Germinal center (tissue), 1 donor: ENCODE data around the gene GJA9.
"Not testable (repeated sequence)": the region's sequence is repeated elsewhere in the genome, so short reads cannot be mapped to it uniquely, and the experiment has no call there.

Experiments used
- DNase-seq: peaks from one replicate; pipeline ENCODE4 v3.0.0; 2012; ENCODE audit warnings: mixed read lengths, low spot score

The GJA9 gene

DNA sequence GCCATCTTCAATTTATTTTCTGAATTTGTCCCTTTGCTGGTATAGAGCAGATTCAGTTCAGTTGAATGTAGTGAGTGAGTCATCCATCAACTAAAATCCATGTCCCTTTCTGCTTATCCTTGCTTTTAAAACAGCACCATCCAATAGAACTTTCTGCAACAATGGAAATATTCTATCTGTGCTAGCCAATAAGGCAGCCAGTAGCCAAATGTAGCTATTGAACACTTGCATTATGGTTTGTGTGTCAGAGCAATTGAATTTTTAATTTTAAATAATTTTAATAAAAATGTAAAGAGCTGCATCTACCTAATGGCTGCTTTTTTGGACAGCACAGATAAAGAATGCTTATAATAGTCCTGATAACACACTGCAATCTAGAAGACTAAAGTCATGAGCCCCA lies at the start of gene GJA9:
GJA9 (minus strand) TSS at position 101 of the 400 bp plus-strand sequence. CDS start 5,489 bp downstream, outside the sequence.
- no peak for DNase-seq

DNA sequence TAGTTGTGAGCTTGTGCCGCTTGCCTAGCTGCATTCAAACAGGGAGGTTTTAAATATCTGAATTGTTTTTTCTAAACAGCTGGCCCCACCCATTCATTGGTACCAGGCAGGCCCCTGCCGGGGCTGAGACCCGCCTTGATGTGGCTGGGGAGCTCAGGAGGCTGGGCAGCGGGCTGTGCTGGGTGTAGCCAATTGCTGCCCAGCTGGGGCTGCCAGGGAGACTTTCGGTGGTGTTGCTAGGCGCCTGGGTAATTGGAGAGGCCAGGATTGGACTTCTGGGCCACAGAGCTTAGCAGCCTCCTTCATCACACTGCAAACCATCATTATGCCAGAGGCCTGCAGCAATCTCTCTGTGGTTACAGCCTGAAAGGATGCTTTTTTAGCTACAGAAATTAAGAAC lies 48.1 kb upstream of the GJA9 start:
- DNase-seq = no peak

- no peak for DNase-seq
Measured at GRCh38 chr1:38929054-38929453, 47.7 kb upstream of the GJA9 start.

DNA sequence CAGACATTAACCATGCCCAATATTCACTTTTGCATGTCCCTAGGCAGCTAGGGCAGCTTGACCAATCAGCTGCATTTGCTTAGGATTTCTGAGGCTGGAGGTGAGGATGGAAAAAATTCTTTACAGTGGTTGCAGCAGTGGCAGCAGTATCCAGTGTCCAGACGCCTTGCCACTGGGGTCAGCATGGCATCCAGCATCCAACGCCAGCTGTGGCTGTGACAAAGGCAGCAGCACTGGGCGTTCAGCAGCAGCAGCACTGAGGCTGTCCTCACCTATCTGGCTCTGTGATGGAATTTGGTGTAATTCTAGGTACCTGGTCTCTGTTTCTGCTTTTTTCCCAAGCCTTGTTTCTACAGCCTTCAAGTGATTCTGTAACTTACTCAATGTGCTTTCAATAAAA lies 44.7 kb upstream of the GJA9 start:
- no peak for DNase-seq

GRCh38 chr1:38925391-38925790 lies 44.0 kb upstream of the GJA9 start:
- DNase-seq = no peak

- DNase-seq = no peak
Measured at GRCh38 chr1:38923607-38924006, 42.2 kb upstream of the GJA9 start.

DNA sequence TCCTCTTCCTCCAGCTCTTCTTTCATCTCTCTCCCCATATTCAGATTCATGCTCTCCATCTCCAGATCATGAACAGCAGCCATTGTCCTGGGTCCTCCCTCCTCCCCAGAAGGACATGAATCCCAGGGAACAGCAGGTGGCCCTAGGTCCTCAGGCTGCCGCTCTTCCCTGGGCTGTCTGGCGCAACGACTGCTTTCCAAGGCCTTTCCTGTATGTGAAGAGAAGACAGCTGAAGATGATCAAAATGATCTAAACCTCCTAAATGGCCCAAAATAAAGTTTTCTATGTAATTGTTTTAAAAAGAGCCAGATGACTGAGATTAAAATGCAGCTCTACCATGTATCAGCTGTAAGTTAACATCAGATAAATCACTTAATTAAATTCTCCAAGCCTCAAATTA lies 37.7 kb upstream of the GJA9 start:
- no peak for DNase-seq

GRCh38 chr1:38918568-38918967 lies 37.2 kb upstream of the GJA9 start:
- DNase-seq = no peak

- DNase-seq = no peak
Measured at GRCh38 chr1:38917772-38918171, 36.4 kb upstream of the GJA9 start.

DNA sequence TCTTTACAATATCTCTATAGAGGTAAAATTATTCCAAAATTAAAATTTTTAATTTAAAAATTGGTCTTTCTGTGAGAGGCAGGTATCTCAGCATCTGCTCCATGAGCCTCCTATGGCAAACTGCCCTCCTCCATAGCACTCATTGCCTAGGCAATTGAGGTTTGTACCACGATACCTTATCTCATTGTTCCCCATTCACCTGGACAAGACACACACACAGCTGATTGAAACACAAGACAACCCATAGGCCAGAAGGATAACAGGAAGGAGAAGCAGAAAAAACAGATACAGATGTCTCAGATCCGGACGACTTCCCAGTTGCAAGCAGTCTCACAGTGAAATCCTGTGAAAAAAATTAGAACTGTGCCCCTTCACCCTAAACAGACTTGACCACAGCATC lies 36.0 kb upstream of the GJA9 start:
- DNase-seq = no peak

- no peak for DNase-seq
Measured at GRCh38 chr1:38915352-38915948, 34.1 kb upstream of the GJA9 start.

GRCh38 chr1:38914908-38915307 lies 33.5 kb upstream of the GJA9 start:
- DNase-seq = not testable (repeated sequence)

DNA sequence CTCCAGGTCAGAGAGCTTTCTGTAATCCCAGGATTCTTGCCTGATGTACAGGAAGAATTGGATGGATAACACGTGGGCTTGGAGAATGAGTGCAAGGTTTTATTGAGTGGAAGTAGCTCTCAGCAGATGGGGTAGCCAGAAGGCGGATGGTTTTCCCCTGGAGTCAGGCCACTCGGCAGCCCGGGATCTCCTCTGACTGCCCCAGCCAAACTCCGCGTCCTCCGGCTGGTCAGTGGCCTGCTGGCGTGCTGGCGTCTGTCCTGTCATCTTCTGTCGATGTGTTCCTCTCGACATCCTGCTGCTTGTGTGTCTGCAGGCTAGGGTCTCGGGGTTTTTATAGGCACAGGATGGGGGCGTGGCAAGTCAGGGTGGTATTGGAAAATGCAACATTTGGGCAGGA lies 27.4 kb upstream of the GJA9 start:
- DNase-seq = no peak

DNA sequence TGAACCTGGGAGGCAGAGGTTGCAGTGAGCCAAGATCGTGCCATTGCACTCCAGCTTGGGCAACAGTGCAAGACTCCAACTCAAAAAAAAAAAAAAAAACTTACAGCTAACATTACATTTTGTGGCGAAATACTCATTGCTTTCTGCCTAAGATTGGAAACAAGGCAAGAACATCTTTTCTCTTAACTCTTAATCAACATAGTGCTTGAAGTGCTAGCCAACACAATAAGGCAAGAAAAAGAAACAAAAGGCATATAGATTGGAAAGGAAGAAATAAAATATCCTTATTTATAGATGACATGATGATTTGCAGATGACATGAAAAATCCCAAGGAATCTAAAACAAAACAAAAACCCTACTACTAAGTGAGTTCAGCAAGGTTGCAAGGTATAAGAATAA lies 24.6 kb upstream of the GJA9 start:
- no peak for DNase-seq

DNA sequence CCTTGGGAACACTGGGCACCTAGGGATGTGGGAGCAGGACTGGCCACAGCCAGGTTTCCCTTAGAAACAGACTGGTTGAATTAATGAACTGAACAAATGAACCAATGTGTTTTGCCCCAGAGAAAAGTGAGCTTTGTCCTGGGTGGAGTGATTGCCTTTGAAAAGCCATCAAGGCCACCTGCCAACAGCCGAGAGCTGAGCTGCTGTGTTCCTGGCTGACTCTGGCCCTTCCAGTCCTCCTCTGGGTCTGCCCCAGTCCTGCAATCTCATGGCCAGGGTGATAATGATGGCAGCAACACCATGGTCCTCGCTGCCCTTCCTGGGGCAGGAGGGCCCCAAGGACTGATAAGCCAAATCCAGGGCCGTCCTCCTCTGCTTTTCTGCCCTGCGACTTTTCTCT lies 18.2 kb upstream of the GJA9 start:
- no peak for DNase-seq

- no peak for DNase-seq
Measured at GRCh38 chr1:38898653-38899230, 17.4 kb upstream of the GJA9 start.

GRCh38 chr1:38896169-38896568 lies 14.8 kb upstream of the GJA9 start:
- no peak for DNase-seq

- DNase-seq = no peak
Measured at GRCh38 chr1:38892976-38893375, 11.6 kb upstream of the GJA9 start.

GRCh38 chr1:38891753-38892152 lies 10.4 kb upstream of the GJA9 start:
- no peak for DNase-seq

DNA sequence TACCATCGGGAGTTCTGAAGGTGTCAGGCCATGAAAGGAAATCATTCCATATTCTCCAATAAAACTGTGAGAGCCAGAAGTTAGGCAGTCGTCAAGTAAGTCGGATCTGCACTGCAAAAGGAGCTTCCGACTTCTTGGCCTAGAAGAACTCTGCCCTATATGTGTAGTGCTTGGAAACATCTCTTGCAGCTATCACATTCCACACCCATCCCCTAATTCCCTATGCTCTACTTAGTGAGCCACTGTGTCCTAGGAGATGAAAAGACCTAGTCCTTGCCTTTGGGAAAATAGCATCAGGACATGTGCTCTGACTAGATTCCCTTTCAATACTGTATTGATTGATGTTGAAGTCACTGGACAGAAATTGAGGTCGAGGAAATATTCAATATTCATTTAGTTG lies 8.2 kb upstream of the GJA9 start:
- no peak for DNase-seq

DNA sequence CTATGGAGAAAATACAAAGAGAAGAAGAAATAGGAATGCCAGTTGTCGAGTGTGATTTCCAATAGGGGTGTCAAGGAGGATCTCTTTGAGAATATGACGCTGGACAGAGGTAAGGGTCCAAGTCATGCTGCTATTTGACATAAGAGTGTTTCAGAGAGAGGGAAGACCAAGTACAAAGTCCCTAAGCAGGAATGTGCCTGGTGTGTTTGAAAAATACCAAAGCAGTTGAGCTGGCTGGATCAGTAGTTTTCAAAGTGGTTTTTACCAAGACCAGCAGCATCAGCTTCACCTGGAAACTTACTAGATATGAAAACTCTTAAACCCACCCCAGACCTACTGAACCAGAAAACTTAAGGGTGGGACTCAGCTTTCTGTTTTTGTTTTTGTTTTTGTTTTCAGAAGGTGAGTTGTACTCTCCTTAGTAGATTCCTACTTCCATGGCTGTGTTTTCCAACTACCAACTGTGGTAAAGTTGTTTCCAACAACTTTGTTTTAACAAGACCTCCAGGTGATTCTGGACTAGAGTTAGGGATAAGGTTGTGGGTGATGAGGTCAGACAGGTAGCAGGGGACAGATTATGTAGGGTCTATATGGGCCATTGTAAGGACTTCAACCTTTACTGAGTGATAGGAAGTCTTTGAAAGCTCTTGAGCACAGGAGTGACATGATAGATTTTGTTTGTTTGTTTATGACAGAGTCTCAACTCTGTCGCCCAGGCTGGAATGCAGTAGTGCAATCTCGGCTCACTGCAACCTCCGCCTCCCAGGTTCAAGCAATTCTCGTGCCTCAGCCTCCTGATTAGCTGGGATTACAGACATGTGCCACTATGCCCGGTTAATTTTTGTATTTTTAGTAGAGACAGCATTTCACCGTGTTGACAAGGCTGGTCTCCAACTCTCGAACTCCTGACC lies 7.3 kb upstream of the GJA9 start:
- DNase-seq = no peak

- DNase-seq = no peak
Measured at GRCh38 chr1:38885092-38885491, 3.7 kb upstream of the GJA9 start.

- no peak for DNase-seq
Measured at GRCh38 chr1:38875811-38876210, 5.6 kb downstream of the GJA9 start.
